ENCODE measurements around the gene VEZT.

- no peak for TF ChIP-seq CTCF (conservative IDR thresholded peaks at IDR 0.05; ENCODE audit: low read length)
- no peak for TF ChIP-seq EZH2phosphoT487 (IDR thresholded peaks at IDR 0.05; ENCODE audit: borderline replicate concordance)
Observed at GRCh38 chr12:95187865-95188415, 29.7 kb upstream of the VEZT start.
